Measurements from ENCODE around the gene RTRAF.

GRCh38 chr14:52058341-52058740, 69.0 kb downstream of the RTRAF start:
- TF ChIP-seq, protein P1, sequence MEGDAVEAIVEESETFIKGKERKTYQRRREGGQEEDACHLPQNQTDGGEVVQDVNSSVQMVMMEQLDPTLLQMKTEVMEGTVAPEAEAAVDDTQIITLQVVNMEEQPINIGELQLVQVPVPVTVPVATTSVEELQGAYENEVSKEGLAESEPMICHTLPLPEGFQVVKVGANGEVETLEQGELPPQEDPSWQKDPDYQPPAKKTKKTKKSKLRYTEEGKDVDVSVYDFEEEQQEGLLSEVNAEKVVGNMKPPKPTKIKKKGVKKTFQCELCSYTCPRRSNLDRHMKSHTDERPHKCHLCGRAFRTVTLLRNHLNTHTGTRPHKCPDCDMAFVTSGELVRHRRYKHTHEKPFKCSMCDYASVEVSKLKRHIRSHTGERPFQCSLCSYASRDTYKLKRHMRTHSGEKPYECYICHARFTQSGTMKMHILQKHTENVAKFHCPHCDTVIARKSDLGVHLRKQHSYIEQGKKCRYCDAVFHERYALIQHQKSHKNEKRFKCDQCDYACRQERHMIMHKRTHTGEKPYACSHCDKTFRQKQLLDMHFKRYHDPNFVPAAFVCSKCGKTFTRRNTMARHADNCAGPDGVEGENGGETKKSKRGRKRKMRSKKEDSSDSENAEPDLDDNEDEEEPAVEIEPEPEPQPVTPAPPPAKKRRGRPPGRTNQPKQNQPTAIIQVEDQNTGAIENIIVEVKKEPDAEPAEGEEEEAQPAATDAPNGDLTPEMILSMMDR (conservative IDR thresholded peaks at IDR 0.05) = no peak
- TF ChIP-seq EZH2 (IDR thresholded peaks at IDR 0.05; ENCODE audit: low read depth) = no peak

All from PC-9 (cell line).